SU-DHL-6 (cell line): ENCODE results near the gene RANBP3.

Experiments
- CTCF ChIP-seq: fragments of 200-600 bp; sonication (generic); IDR thresholded peaks from one replicate; pipeline ENCODE4 v1.5.1; 2017; ENCODE audit warnings: antibody characterized with exemption, mild to moderate bottlenecking, low read length, moderate library complexity; ENCODE audit not compliant: insufficient read depth, poor library complexity, severe bottlenecking
- EZH2phosphoT487 ChIP-seq: fragments of 200-600 bp; sonication (generic), shearing (Covaris generic); conservative IDR thresholded peaks from 2 replicates; pipeline ENCODE4 v1.6.1; 2018; ENCODE audit warnings: mild to moderate bottlenecking, antibody characterized with exemption, low read length, moderate library complexity, mixed read lengths

GRCh38 chr19:5959260-5960004 lies 18.5 kb downstream of the RANBP3 start:
- no peak for TF ChIP-seq CTCF
- no peak for TF ChIP-seq EZH2phosphoT487
